OCI-LY1 (cell line): ENCODE data around the gene FOXP3.

Source experiments
- H2AFZ ChIP-seq: fragments of 200-600 bp; sonication (generic), shearing (Covaris generic); 2 replicates; pipeline ENCODE4 v1.6.0; 2014; ENCODE audit warnings: antibody characterized with exemption, mild to moderate bottlenecking, low read length
- H3F3A ChIP-seq: fragments of 200-600 bp; sonication (generic), shearing (Covaris generic); 2 replicates; pipeline ENCODE4 v1.6.0; 2014; ENCODE audit warnings: mild to moderate bottlenecking, antibody characterized with exemption, low read length, moderate library complexity; ENCODE audit not compliant: insufficient read depth
- H3K27ac ChIP-seq: fragments of 200-600 bp; sonication (generic); 2 replicates; pipeline ENCODE4 v1.5.1; 2014; ENCODE audit warnings: low read length, mixed run types, mild to moderate bottlenecking, low read depth; ENCODE audit not compliant: poor library complexity, severe bottlenecking
- H3K27me3 ChIP-seq: fragments of 200-600 bp; sonication (generic); 2 replicates; pipeline ENCODE4 v1.6.0; 2014; ENCODE audit warnings: antibody characterized with exemption, mild to moderate bottlenecking, low read length, moderate library complexity; ENCODE audit not compliant: insufficient read depth
- H3K36me3 ChIP-seq: fragments of 200-600 bp; sonication (generic); 2 replicates; pipeline ENCODE4 v1.6.1; 2014; ENCODE audit warnings: mild to moderate bottlenecking, antibody characterized with exemption, low read length, moderate library complexity, mixed read lengths; ENCODE audit not compliant: insufficient read depth
- H3K4me1 ChIP-seq: fragments of 200-600 bp; sonication (generic); 2 replicates; pipeline ENCODE4 v1.5.1; 2014; ENCODE audit warnings: mild to moderate bottlenecking, low read length, moderate library complexity; ENCODE audit not compliant: insufficient read depth, severe bottlenecking
- H3K4me2 ChIP-seq: fragments of 200-600 bp; sonication (generic), shearing (Covaris generic); 2 replicates; pipeline ENCODE4 v1.6.1; 2014; ENCODE audit warnings: low read length
- H3K4me3 ChIP-seq: fragments of 200-600 bp; sonication (generic); 2 replicates; pipeline ENCODE4 v1.5.1; 2014; ENCODE audit warnings: low read length, low read depth, mild to moderate bottlenecking, mixed read lengths; ENCODE audit not compliant: poor library complexity, severe bottlenecking
- H3K79me2 ChIP-seq: fragments of 200-600 bp; shearing (Covaris generic); 2 replicates; pipeline ENCODE4 v1.6.1; 2016; ENCODE audit warnings: mixed run types, low read length, mixed read lengths; ENCODE audit not compliant: insufficient read depth
- H3K9ac ChIP-seq: fragments of 200-600 bp; sonication (generic), shearing (Covaris generic); 2 replicates; pipeline ENCODE4 v1.6.1; 2014; ENCODE audit warnings: mild to moderate bottlenecking, low read length, mixed read lengths
- H3K9me2 ChIP-seq: fragments of 200-600 bp; sonication (generic), shearing (Covaris generic); 2 replicates; pipeline ENCODE4 v1.6.1; 2014; ENCODE audit warnings: low read depth, mild to moderate bottlenecking, low read length, mixed read lengths
- H3K9me3 ChIP-seq: fragments of 200-600 bp; shearing (Covaris generic); 2 replicates; pipeline ENCODE4 v1.6.1; 2014; ENCODE audit warnings: low read length, mixed read lengths
- H4K20me1 ChIP-seq: fragments of 200-600 bp; sonication (generic), shearing (Covaris generic); 2 replicates; pipeline ENCODE4 v1.6.0; 2016; ENCODE audit warnings: mild to moderate bottlenecking, low read length; ENCODE audit not compliant: insufficient read depth
- CTCF ChIP-seq: fragments of 200-600 bp; sonication (generic), shearing (Covaris generic); IDR thresholded peaks from 2 replicates; pipeline ENCODE4 v1.5.1; 2017; ENCODE audit warnings: mild to moderate bottlenecking, antibody characterized with exemption, low read length, moderate library complexity, mixed read lengths
- EZH2 ChIP-seq: fragments of 200-600 bp; sonication (generic), shearing (Covaris generic); IDR thresholded peaks from 2 replicates; pipeline ENCODE4 v1.8.0; 2017; ENCODE audit warnings: borderline replicate concordance, mixed run types, mild to moderate bottlenecking, antibody characterized with exemption, low read length, moderate library complexity, mixed read lengths

Gene FOXP3

GRCh38 chrX:49225858-49226257 lies 38.7 kb downstream of the FOXP3 start:
- H3K79me2 ChIP-seq = no peaks in the 10 kb centered on the region
- H3K9me2 ChIP-seq = no peaks in the 10 kb centered on the region
- no peak overlapping the region for H3K4me3 ChIP-seq
- no peak overlapping the region for H2AFZ ChIP-seq
- peaks cover 10% of the 10 kb centered on the region for H3K4me1 ChIP-seq
- no peak overlapping the region for H3K4me2 ChIP-seq
- no peaks in the 10 kb centered on the region for H4K20me1 ChIP-seq
- H3K27ac ChIP-seq = no peak overlapping the region
- no peak overlapping the region for H3K9ac ChIP-seq
- H3F3A ChIP-seq = no peaks in the 10 kb centered on the region
- H3K36me3 ChIP-seq = no peaks in the 10 kb centered on the region
- H3K9me3 ChIP-seq = no peaks in the 10 kb centered on the region
- TF ChIP-seq CTCF (no peak), EZH2 (no peak)
- H3K27me3 ChIP-seq = no peaks in the 10 kb centered on the region

- H3K9ac ChIP-seq = no peak overlapping the region
- TF ChIP-seq EZH2 = no peak
- no peak for TF ChIP-seq CTCF
- H2AFZ ChIP-seq = no peak overlapping the region
- H3K36me3 ChIP-seq = no peaks in the 10 kb centered on the region
- H3K27me3 ChIP-seq = no peaks in the 10 kb centered on the region
- H3F3A ChIP-seq = no peaks in the 10 kb centered on the region
- H3K27ac ChIP-seq = no peak overlapping the region
- H3K4me1 ChIP-seq = no peaks in the 10 kb centered on the region
- no peak overlapping the region for H3K4me3 ChIP-seq
- H3K9me2 ChIP-seq = no peaks in the 10 kb centered on the region
- no peaks in the 10 kb centered on the region for H3K79me2 ChIP-seq
- H3K9me3 ChIP-seq = no peaks in the 10 kb centered on the region
- no peaks in the 10 kb centered on the region for H4K20me1 ChIP-seq
- H3K4me2 ChIP-seq = no peak overlapping the region
Measured at GRCh38 chrX:49221868-49222267, 42.6 kb downstream of the FOXP3 start.

- no peak overlapping the region for H3K4me2 ChIP-seq
- no peaks in the 10 kb centered on the region for H3K79me2 ChIP-seq
- no peaks in the 10 kb centered on the region for H3K27me3 ChIP-seq
- no peak for TF ChIP-seq EZH2
- no peak for TF ChIP-seq CTCF
- H3F3A ChIP-seq = no peaks in the 10 kb centered on the region
- no peak overlapping the region for H3K27ac ChIP-seq
- no peaks in the 10 kb centered on the region for H3K9me3 ChIP-seq
- H3K9ac ChIP-seq = no peak overlapping the region
- H3K4me3 ChIP-seq = no peak overlapping the region
- H3K4me1 ChIP-seq = no peaks in the 10 kb centered on the region
- H3K36me3 ChIP-seq = no peaks in the 10 kb centered on the region
- no peaks in the 10 kb centered on the region for H4K20me1 ChIP-seq
- H3K9me2 ChIP-seq = no peaks in the 10 kb centered on the region
- H2AFZ ChIP-seq = no peak overlapping the region
Measured at GRCh38 chrX:49220100-49220499, 44.4 kb downstream of the FOXP3 start.
